CD1c-positive myeloid dendritic cell (primary cell): ENCODE measurements around the gene CELF2.

Experiments
- DNase-seq: peaks from one replicate; pipeline ENCODE4 v3.0.0-alpha.2; 2016; ENCODE audit errors: extremely low spot score

Gene CELF2

GRCh38 chr10:11298116-11298515 is 280.4 kb downstream of the CELF2 start:
- no peak for DNase-seq

DNA sequence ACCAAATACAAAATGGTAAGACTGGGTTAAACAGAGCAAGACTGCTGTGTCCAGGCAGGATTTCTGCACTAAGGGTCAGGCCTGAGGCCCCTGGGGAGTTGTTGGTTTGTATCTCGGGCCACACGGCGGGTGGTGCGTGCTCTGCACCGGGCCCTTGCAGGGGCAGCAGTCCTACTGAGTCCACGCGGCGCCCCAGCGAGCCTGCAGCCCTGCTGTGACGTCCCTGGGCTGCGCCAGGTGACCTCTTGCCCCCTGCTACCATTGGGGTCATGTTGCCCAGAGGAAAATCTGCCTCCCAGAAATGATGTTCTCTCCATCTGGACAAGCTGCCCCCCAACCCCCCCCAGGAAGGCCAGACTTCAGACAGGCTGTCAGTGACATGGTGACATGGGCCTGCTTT is 281.5 kb downstream of the CELF2 start:
- no peak for DNase-seq

DNA sequence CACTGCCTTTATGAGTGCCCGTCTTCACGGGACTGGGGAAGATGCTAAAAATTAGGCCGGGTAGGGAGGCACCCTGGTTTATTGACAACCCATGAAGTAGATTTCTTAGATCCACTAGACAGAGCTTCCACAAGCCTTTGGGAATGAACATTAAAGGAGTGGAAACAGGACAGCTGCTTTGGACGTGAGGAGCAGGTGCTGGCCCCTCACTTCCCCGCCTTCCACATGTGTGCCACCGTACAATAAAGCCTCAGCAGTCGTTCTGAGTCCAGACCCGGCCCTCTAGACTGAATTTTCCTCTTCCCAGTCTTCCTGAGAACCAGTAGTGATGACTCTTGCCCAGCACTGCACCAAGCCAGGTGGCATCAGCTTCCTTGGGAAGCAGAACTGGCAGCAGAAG is 282.4 kb downstream of the CELF2 start:
- no peak for DNase-seq

DNA sequence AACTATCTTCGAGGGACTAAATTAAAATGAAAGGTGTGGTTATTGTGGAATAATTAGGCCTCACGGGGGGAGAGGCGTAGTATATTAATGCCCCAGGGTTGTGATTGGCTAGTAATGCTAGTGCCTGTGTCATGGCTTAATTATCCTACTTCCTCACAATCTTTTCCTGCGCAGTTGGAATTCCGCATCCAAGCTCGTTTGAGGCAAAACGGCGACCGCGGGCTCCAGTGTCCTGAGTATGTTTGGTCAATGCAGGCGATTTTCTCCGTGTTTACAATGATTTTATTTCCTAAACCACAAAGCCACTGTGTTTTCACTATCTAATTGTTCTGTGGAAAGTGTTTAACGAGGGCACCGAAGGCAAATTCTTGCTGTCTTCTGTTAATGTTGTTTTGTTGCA is 282.9 kb downstream of the CELF2 start:
- DNase-seq, result no peak

DNA sequence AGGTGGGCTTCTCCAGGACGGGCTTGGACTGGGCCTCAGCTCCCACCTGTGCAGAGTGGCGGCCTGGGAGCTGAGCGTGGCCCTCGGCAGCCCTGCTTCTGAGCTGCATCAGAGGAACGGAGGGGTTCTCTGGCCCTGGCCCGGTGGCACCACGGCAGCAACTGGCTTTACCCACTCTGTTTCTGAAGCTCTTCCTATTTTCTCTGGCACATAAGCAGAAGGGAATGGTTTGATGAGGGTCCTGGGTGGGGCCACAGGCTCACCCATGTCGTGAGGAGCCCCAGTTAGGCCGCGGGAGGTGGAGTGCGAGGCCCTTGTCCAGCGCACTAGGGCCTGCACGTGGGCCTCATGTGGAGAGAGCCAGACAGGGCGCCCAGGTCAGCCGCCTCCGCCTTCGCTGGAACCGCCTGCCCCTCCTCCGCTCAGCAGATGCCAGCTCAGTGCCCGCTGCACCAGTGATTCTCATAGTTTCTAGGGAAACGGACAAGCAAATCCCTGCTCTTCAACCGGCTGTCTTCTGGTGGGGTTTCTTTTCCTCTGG is 284.0 kb downstream of the CELF2 start:
- DNase-seq, result no peak

DNA sequence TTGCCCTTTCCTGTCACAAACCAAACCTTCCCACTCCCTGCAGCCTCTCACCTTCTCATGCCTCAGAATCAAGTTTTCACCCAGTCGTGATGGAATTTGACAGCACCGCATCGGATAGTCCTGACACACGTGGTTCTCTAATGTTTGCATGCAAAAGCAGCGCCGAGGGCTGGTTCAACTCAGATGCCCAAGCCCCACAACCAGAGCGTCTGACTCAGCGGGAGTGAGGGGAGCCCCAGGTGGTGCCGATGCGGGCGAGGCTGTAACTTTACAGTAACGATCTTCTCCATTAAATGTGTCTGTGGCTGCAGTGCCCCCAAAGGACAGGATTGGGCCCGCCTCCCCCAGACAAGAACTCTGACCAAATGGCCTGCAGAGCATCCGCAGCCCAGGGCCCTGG is 284.5 kb downstream of the CELF2 start:
- no peak for DNase-seq

DNA sequence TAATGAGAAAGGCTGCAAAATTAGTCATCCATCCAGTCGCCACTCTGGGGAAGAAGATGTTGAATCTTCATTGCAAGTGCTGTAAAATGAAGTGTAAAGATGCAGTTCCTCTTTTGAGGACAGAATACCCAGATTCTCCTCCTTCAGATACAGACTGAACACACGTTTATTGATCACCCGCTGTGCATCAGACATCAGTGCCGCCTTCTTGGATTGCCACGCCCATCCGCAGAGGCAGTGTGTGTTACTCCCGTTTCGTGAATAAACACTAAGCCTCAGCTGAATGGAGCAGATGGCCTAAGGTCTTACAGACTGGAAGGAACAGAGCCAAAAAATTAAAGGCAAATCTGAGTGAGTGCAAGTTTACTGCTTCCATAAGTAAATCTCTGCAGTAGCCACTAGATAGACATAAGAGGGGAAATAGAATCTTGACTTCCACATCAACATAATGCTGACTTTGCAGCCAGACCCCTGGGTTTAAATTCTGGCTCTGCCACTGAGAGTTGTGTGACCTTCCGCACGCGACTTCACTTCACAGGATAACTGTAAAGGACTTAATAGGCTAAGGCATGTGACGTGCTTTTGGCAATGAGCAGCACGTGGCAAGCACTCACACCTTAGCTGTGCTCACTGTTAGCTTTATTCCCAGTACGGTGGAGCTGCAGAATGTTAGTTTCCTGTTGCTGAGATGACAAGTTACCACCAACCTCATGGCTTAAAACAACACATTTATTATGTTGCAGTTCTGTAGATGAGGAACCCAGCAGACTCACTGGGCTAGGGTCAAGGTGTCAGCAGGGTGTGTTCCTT is 285.9 kb downstream of the CELF2 start:
- no peak for DNase-seq

DNA sequence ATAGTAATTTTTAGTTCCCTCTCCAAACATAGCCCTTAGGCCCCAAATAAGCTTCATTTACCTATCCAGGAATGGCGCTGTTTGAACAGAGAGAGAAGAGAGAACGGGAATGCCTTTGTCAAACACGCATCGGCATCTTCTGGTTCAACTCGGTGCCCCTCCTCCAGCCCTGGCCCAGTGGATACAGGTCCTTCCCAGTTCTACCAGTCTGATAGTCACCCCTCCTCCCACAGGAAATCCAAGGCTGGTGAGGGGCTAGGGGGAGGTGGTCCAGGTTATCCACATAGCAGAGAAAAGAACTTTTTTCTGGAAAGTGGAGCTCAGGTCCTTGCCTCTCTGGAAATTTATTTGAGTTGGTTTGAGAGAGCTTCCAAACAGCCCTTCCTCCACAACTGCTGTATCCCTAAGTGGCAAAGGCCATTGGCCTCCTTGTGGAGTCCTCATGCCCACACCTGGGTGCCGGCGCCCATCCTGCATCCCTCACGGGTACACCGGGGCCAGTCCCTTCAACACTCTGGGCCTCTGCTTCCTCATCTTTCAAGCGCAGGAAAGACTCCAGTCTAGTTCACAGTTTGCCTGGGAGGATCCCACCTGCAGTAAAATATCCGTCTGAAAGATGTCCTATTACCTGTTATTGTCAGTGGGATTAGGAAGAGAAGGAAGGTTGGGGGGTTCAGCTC is 287.4 kb downstream of the CELF2 start:
- DNase-seq, result no peak

GRCh38 chr10:11305825-11306593 is 288.3 kb downstream of the CELF2 start:
- DNase-seq, result no peak

DNA sequence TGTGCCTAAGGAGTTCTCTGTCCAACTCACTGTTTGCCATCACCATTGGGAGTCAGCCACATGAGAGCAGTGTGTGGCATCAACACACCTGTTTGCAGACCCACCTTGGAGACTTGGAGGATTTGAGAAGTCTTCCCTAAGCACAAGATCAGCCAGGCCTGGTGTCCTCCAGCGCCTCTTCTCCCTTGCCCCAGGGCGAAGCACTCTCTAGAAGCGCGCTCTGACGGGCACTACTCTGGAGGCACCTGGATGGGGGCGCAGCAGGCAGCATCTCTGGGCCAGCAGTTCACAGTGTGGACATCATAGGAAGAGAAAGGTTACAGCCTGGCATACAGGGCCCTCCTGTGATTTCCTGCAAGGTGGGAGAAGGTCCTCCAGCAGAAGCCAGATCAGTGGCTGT is 289.3 kb downstream of the CELF2 start:
- DNase-seq, result no peak

- DNase-seq, result no peak
Observed at GRCh38 chr10:11307937-11308336, 290.3 kb downstream of the CELF2 start.

DNA sequence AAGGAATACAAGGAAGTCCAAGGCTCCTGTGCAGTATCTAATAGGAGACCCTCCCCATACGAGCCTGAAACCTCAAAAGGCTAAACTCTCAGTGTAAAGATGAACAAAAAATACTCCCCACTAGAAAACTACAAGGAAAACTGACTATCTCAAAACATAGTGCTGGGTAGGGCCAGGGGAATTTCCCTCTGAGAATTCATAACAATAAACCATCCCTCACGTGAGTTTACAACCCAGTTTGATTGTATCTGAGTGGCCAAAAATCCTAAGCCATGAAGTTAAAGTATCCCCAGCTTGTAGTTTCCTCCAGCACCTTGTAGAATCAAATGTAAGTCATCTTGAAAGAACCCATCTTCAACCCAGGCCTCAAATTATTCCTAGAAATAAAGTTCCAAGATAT is 293.4 kb downstream of the CELF2 start:
- no peak for DNase-seq

GRCh38 chr10:11313463-11313862 is 295.8 kb downstream of the CELF2 start:
- no peak for DNase-seq

- no peak for DNase-seq
Observed at GRCh38 chr10:11317936-11318670, 300.4 kb downstream of the CELF2 start.

- no peak for DNase-seq
Observed at GRCh38 chr10:11318826-11319598, 301.3 kb downstream of the CELF2 start.

GRCh38 chr10:11319990-11320602 is 302.4 kb downstream of the CELF2 start:
- no peak for DNase-seq

- no peak for DNase-seq
Observed at GRCh38 chr10:11320809-11321520, 303.3 kb downstream of the CELF2 start.

GRCh38 chr10:11322698-11323097 is 305.0 kb downstream of the CELF2 start:
- DNase-seq, result no peak

DNA sequence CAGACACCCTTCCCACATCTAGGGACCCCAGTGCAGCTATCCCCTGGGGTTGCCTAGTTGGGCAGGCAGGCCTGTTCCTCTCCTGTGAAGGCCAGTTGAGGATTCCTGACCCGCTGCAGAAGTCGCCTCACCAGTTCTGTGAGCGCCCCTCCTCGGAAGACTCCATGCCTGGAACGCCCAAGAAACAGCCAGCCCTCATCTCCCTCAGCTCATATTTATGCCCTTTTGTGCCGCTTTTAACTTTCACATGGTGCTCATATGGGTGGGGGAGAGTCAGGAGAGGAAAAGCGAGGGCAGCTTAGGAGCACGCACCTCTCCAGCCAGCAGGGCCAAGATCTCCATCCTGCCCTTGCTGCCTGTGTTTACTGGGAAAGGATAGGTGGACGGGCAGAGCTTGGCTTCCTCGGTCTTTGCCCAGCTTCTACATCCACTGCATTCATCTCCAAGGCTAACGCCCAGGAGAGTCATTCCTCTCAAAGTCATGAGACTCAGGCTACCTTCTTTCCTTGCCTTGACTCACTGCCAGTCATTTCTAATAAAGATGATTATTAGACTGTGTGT is 307.2 kb downstream of the CELF2 start:
- no peak for DNase-seq
